SK-N-SH treated with all-trans-retinoic acid at 6 μM for 48 hours (cell line): ENCODE results near the gene SERPING1.

ENCODE experiments used
- ATAC-seq: fragments of 200-7000 bp; cut with Tn5 transposase; 3 replicates; pipeline ENCODE4 v1.9.1; 2020; ENCODE audit warnings: mild to moderate bottlenecking, moderate library complexity
- ARNTL ChIP-seq: fragments of 450-650 bp; formaldehyde crosslinking; IDR thresholded peaks from 2 replicates; pipeline ENCODE4 v1.5.0; 2020; ENCODE audit warnings: low read depth, mild to moderate bottlenecking, moderate library complexity, borderline replicate concordance
- CSDC2 ChIP-seq: fragments of 250-450 bp; sonication (Bioruptor Pico); IDR thresholded peaks from 2 replicates; pipeline ENCODE4 v1.5.0; 2020; ENCODE audit warnings: mild to moderate bottlenecking, moderate library complexity
- ESRRG ChIP-seq: fragments of 250-450 bp; sonication (Bioruptor Pico); IDR thresholded peaks from 2 replicates; pipeline ENCODE4 v1.6.1; 2021; ENCODE audit warnings: mild to moderate bottlenecking
- GLIS3 ChIP-seq: fragments of 250-450 bp; sonication (Bioruptor Pico); IDR thresholded peaks from 2 replicates; pipeline ENCODE4 v1.5.0; 2020; ENCODE audit warnings: mild to moderate bottlenecking, moderate library complexity
- ISL1 ChIP-seq: fragments of 250-450 bp; sonication (Bioruptor Pico); IDR thresholded peaks from 2 replicates; pipeline ENCODE4 v2.1.2; 2022; ENCODE audit warnings: mild to moderate bottlenecking, moderate library complexity
- OSR1 ChIP-seq: fragments of 250-450 bp; sonication (Bioruptor Pico); IDR thresholded peaks from 2 replicates; pipeline ENCODE4 v1.8.0; 2022; ENCODE audit warnings: moderate library complexity, mild to moderate bottlenecking, inconsistent platforms
- PATZ1 ChIP-seq: fragments of 250-450 bp; sonication (Bioruptor Pico); IDR thresholded peaks from 2 replicates; pipeline ENCODE4 v1.8.0; 2020; ENCODE audit warnings: mild to moderate bottlenecking, moderate library complexity, borderline replicate concordance
- PPARA ChIP-seq: fragments of 250-450 bp; sonication (Bioruptor Pico); IDR thresholded peaks from 2 replicates; pipeline ENCODE4 v1.5.0; 2020; ENCODE audit warnings: mild to moderate bottlenecking, borderline replicate concordance
- SNAI2 ChIP-seq: fragments of 250-450 bp; sonication (Bioruptor Pico); IDR thresholded peaks from 2 replicates; pipeline ENCODE4 v1.5.0; 2020; ENCODE audit warnings: mild to moderate bottlenecking, moderate library complexity
- TCF4 ChIP-seq: fragments of 250-450 bp; sonication (Bioruptor Pico); IDR thresholded peaks from 2 replicates; pipeline ENCODE4 v1.8.0; 2021; ENCODE audit warnings: mild to moderate bottlenecking, moderate library complexity, borderline replicate concordance
- TOX ChIP-seq: fragments of 250-450 bp; sonication (Bioruptor Pico); IDR thresholded peaks from 2 replicates; pipeline ENCODE4 v1.8.0; 2021; ENCODE audit warnings: mild to moderate bottlenecking, moderate library complexity, borderline replicate concordance
- ZFP3 ChIP-seq: fragments of 250-450 bp; sonication (Bioruptor Pico); IDR thresholded peaks from 2 replicates; pipeline ENCODE4 v1.5.0; 2020; ENCODE audit warnings: mild to moderate bottlenecking, moderate library complexity
- ZFP30 ChIP-seq: fragments of 450-650 bp; formaldehyde crosslinking; IDR thresholded peaks from 2 replicates; pipeline ENCODE4 v1.5.0; 2022; ENCODE audit warnings: mild to moderate bottlenecking, moderate library complexity
- ZNF565 ChIP-seq: fragments of 450-650 bp; formaldehyde crosslinking; conservative IDR thresholded peaks from 2 replicates; pipeline ENCODE4 v1.5.0; 2020; ENCODE audit warnings: low read depth, mild to moderate bottlenecking, moderate library complexity
- ZNF70 ChIP-seq: fragments of 450-650 bp; formaldehyde crosslinking; IDR thresholded peaks from 2 replicates; pipeline ENCODE4 v1.5.0; 2020; ENCODE audit warnings: mild to moderate bottlenecking, moderate library complexity
- TF ChIP-seq, protein P1 (sequence below): fragments of 250-450 bp; sonication (Bioruptor Pico); IDR thresholded peaks from 2 replicates; pipeline ENCODE4 v1.5.1; 2020; ENCODE audit warnings: low read depth, mild to moderate bottlenecking, moderate library complexity
- TF ChIP-seq, protein P2 (sequence below): fragments of 250-450 bp; sonication (Bioruptor Pico); IDR thresholded peaks from 2 replicates; pipeline ENCODE4 v1.5.0; 2020; ENCODE audit warnings: mild to moderate bottlenecking, moderate library complexity
- TF ChIP-seq, protein P3 (sequence below): fragments of 250-450 bp; sonication (Bioruptor Pico); IDR thresholded peaks from 2 replicates; pipeline ENCODE4 v1.5.1; 2021; ENCODE audit warnings: mild to moderate bottlenecking, moderate library complexity
- TF ChIP-seq, protein P4 (sequence below): fragments of 250-450 bp; sonication (Bioruptor Pico); IDR thresholded peaks from 2 replicates; pipeline ENCODE4 v1.8.0; 2021; ENCODE audit warnings: low read depth, mild to moderate bottlenecking, moderate library complexity, borderline replicate concordance

SERPING1 gene

DNA sequence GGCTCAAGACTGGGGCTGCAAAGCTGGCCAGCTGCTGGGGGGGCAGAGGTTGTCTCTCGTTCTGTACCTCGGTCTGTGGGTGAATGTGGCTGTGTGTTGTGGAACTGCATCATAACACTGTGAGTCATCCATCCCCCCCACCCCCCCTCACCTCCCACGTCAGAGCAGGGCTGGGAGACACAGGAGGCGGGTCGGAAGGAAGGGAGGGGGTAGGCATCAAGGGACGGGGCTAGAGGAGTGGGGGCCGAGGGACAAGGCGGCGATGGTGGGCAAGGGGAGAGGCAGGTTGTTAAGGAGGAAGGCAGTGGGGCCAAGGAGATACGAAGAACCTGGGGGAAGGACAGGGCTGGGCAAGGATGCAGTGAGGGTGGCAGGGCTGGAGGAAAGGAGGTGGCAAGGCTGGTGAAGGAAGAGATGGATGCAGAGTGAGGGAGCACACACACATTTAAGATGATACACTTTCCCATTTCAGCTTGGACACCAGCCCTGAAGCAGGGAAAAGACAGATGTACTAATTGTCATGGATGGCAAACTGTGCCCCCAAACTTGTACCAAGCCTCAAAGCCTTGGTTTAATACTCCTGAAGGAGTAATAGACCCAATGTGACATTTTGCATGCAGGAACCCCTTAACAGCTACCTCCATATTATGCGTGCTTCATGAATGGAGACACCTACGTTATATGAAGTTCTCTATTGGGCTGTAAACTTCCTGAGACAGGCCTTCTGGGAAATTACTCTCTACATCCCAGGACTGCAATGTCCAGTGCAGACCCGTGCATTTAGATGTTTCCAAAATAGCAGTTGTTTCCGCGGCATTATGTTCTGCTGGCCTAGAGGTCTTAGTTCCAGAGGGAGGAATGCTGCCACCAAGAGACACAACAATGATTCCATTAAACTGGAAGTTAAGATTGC, 52.6 kb downstream of the SERPING1 start, which contains the start of gene YPEL4:
TSS of gene YPEL4 (minus strand) at position 87 of the 913 bp plus-strand sequence. CDS start 2,805 bp downstream, outside the sequence.
- TF ChIP-seq ISL1 (no peak), ESRRG (CRISPR knock-in tag) (0 out of 2 replicates have a peak, but pooled peaks have one; percentile 65), SNAI2 (CRISPR knock-in tag) (no peak), TOX (CRISPR knock-in tag) (no peak), PATZ1 (CRISPR knock-in tag) (0 out of 2 replicates have a peak, but pooled peaks have one; percentile 19), GLIS3 (0 out of 2 replicates have a peak, but pooled peaks have one; percentile 81)
- TF ChIP-seq, protein P1, sequence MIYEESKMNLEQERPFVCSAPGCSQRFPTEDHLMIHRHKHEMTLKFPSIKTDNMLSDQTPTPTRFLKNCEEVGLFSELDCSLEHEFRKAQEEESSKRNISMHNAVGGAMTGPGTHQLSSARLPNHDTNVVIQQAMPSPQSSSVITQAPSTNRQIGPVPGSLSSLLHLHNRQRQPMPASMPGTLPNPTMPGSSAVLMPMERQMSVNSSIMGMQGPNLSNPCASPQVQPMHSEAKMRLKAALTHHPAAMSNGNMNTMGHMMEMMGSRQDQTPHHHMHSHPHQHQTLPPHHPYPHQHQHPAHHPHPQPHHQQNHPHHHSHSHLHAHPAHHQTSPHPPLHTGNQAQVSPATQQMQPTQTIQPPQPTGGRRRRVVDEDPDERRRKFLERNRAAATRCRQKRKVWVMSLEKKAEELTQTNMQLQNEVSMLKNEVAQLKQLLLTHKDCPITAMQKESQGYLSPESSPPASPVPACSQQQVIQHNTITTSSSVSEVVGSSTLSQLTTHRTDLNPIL (CRISPR knock-in tag), result peak; percentile 60; the same call in 1 of the 2 replicates
- TF ChIP-seq, protein P2, sequence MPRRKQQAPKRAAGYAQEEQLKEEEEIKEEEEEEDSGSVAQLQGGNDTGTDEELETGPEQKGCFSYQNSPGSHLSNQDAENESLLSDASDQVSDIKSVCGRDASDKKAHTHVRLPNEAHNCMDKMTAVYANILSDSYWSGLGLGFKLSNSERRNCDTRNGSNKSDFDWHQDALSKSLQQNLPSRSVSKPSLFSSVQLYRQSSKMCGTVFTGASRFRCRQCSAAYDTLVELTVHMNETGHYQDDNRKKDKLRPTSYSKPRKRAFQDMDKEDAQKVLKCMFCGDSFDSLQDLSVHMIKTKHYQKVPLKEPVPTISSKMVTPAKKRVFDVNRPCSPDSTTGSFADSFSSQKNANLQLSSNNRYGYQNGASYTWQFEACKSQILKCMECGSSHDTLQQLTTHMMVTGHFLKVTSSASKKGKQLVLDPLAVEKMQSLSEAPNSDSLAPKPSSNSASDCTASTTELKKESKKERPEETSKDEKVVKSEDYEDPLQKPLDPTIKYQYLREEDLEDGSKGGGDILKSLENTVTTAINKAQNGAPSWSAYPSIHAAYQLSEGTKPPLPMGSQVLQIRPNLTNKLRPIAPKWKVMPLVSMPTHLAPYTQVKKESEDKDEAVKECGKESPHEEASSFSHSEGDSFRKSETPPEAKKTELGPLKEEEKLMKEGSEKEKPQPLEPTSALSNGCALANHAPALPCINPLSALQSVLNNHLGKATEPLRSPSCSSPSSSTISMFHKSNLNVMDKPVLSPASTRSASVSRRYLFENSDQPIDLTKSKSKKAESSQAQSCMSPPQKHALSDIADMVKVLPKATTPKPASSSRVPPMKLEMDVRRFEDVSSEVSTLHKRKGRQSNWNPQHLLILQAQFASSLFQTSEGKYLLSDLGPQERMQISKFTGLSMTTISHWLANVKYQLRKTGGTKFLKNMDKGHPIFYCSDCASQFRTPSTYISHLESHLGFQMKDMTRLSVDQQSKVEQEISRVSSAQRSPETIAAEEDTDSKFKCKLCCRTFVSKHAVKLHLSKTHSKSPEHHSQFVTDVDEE (CRISPR knock-in tag), result no peak
- TF ChIP-seq, protein P3, sequence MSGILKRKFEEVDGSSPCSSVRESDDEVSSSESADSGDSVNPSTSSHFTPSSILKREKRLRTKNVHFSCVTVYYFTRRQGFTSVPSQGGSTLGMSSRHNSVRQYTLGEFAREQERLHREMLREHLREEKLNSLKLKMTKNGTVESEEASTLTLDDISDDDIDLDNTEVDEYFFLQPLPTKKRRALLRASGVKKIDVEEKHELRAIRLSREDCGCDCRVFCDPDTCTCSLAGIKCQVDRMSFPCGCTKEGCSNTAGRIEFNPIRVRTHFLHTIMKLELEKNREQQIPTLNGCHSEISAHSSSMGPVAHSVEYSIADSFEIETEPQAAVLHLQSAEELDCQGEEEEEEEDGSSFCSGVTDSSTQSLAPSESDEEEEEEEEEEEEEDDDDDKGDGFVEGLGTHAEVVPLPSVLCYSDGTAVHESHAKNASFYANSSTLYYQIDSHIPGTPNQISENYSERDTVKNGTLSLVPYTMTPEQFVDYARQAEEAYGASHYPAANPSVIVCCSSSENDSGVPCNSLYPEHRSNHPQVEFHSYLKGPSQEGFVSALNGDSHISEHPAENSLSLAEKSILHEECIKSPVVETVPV, result peak; percentile 32; the same call in 1 of the 2 replicates
- TF ChIP-seq, all 23 proteins: peak for 5
- peak; percentile 75 for ATAC-seq

DNA sequence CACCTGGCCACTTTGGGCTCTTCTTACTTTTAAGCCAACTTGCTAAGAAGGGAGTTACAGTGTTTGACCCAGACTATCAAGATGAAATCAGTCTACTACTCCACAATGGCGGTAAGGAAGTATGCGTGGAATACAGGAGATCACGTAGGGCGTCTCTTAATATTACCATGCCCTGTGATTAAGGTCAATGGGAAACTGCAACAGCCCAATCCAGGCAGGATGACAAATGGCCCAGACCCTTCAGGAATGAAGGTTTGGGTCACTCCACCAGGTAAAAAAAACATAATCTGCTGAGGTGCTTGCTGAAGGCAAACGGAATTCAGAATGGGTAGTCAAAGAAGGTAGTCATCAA, 53.2 kb downstream of the SERPING1 start:
- ATAC-seq, result no peak
- TF ChIP-seq ESRRG (CRISPR knock-in tag), result no peak
- no peak for TF ChIP-seq TOX (CRISPR knock-in tag)
- no peak for TF ChIP-seq ZNF70 (CRISPR knock-in tag)
- TF ChIP-seq ARNTL (CRISPR knock-in tag), result no peak
- TF ChIP-seq ISL1, result no peak
- no peak for TF ChIP-seq TCF4 (CRISPR knock-in tag)
- TF ChIP-seq, protein P3, result no peak
- TF ChIP-seq, protein P2 (CRISPR knock-in tag), result no peak
- no peak for TF ChIP-seq PATZ1 (CRISPR knock-in tag)
- no peak for TF ChIP-seq ZFP30 (CRISPR knock-in tag)
- no peak for TF ChIP-seq SNAI2 (CRISPR knock-in tag)
- TF ChIP-seq, protein P4, sequence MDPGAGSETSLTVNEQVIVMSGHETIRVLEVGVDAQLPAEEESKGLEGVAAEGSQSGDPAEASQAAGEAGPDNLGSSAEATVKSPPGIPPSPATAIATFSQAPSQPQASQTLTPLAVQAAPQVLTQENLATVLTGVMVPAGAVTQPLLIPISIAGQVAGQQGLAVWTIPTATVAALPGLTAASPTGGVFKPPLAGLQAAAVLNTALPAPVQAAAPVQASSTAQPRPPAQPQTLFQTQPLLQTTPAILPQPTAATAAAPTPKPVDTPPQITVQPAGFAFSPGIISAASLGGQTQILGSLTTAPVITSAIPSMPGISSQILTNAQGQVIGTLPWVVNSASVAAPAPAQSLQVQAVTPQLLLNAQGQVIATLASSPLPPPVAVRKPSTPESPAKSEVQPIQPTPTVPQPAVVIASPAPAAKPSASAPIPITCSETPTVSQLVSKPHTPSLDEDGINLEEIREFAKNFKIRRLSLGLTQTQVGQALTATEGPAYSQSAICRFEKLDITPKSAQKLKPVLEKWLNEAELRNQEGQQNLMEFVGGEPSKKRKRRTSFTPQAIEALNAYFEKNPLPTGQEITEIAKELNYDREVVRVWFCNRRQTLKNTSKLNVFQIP (CRISPR knock-in tag), result no peak
- TF ChIP-seq, protein P1 (CRISPR knock-in tag), result no peak
- TF ChIP-seq ZNF565 (CRISPR knock-in tag), result no peak
- no peak for TF ChIP-seq OSR1 (CRISPR knock-in tag)
- TF ChIP-seq CSDC2 (CRISPR knock-in tag), result no peak
- TF ChIP-seq PPARA (CRISPR knock-in tag), result no peak
- no peak for TF ChIP-seq ZFP3 (CRISPR knock-in tag)
